ENCODE results near the gene METTL4. TPM values are rescaled to one million over a fixed set of nuclear protein-coding genes. Genes with fewer than 3 reads are reported as not detected.

METTL4 gene
- total and polyA plus RNA-seq, 3 experiments from 2014 or later, result 14.4 to 22.8 (median 21.4) TPM

- no peaks in the 10 kb centered on the region for H3K27me3 ChIP-seq (ENCODE audit: insufficient read depth, low read length, poor library complexity, severe bottlenecking)
- Mint-ChIP-seq H3K4me1 (peaks cover 11 to 21% (median 14%) of the 10 kb centered on the region in 3 donors), H3K27ac (no peak overlapping the region), H3K4me3 (no peak overlapping the region), H3K36me3 (peaks cover 0 to 40% (median 16%) of the 10 kb centered on the region in 3 donors), H3K27me3 (no peaks in the 10 kb centered on the region), H3K9me3 (no peaks in the 10 kb centered on the region)
- POLR2A ChIA-PET, result no interaction called here
- CTCF ChIA-PET, result no interaction called here
- no peaks in the 10 kb centered on the region for H3K4me1 ChIP-seq (ENCODE audit: insufficient read depth, low read length)
- H3K27ac ChIP-seq (ENCODE audit: low read depth, low read length), result no peak overlapping the region
- no peak for DNase-seq
- no peaks in the 10 kb centered on the region for H3K36me3 ChIP-seq (ENCODE audit: insufficient read depth, low read length)
- no peak overlapping the region for H3K4me3 ChIP-seq (ENCODE audit: low read length)
- H3K9me3 ChIP-seq (ENCODE audit: low read length), result no peaks in the 10 kb centered on the region
Measured at GRCh38 chr18:2559249-2559648, 12.1 kb downstream of the METTL4 start.

GRCh38 chr18:2557536-2557935 is 13.8 kb downstream of the METTL4 start:
- no peaks in the 10 kb centered on the region for H3K4me1 ChIP-seq (ENCODE audit: insufficient read depth, low read length)
- peaks cover 11 to 21% (median 14%) of the 10 kb centered on the region in 3 donors for H3K4me1 Mint-ChIP-seq
- peak overlapping the region in 2 of 8 donors; percentile 61 to 76 for H3K27ac Mint-ChIP-seq
- ChIA-PET POLR2A (interaction anchor here (0.5 kb wide), 1 partner anchor 415 kb away, joined by 3 read pairs; no protein-coding TSS in a partner anchor), CTCF (no interaction called here)
- peaks cover 0 to 44% (median 12%) of the 10 kb centered on the region in 3 donors for H3K36me3 Mint-ChIP-seq
- H3K9me3 Mint-ChIP-seq, result no peaks in the 10 kb centered on the region
- no peaks in the 10 kb centered on the region for H3K27me3 ChIP-seq (ENCODE audit: insufficient read depth, low read length, poor library complexity, severe bottlenecking)
- H3K36me3 ChIP-seq (ENCODE audit: insufficient read depth, low read length), result no peaks in the 10 kb centered on the region
- no peak overlapping the region for H3K4me3 Mint-ChIP-seq
- no peaks in the 10 kb centered on the region for H3K9me3 ChIP-seq (ENCODE audit: low read length)
- no peak for DNase-seq
- H3K27me3 Mint-ChIP-seq, result no peaks in the 10 kb centered on the region
- H3K4me3 ChIP-seq (ENCODE audit: low read length), result no peak overlapping the region
- H3K27ac ChIP-seq (ENCODE audit: low read depth, low read length), result no peak overlapping the region

GRCh38 chr18:2555895-2556294 is 15.4 kb downstream of the METTL4 start:
- H3K9me3 Mint-ChIP-seq, result no peaks in the 10 kb centered on the region
- H3K36me3 Mint-ChIP-seq, result peaks cover 0 to 36% (median 16%) of the 10 kb centered on the region in 3 donors
- no peak for DNase-seq
- H3K4me1 Mint-ChIP-seq, result peaks cover 11 to 21% (median 11%) of the 10 kb centered on the region in 3 donors
- CTCF ChIA-PET, result interaction anchor here (1.5 kb wide), 1 partner anchor 8 kb away, joined by 5 read pairs; no protein-coding TSS in a partner anchor
- Histone ChIP-seq H3K36me3 (ENCODE audit: insufficient read depth, low read length) (no peaks in the 10 kb centered on the region), H3K4me1 (ENCODE audit: insufficient read depth, low read length) (no peaks in the 10 kb centered on the region), H3K27ac (ENCODE audit: low read depth, low read length) (no peak overlapping the region), H3K27me3 (ENCODE audit: insufficient read depth, low read length, poor library complexity, severe bottlenecking) (no peaks in the 10 kb centered on the region), H3K9me3 (ENCODE audit: low read length) (no peaks in the 10 kb centered on the region), H3K4me3 (ENCODE audit: low read length) (no peak overlapping the region)
- no peak overlapping the region for H3K4me3 Mint-ChIP-seq
- POLR2A ChIA-PET, result interaction anchor here (0.6 kb wide), 1 partner anchor 81 kb away, joined by 6 read pairs; no protein-coding TSS in a partner anchor
- H3K27me3 Mint-ChIP-seq, result no peaks in the 10 kb centered on the region
- peak overlapping the region in 2 of 8 donors; percentile 72 to 74 for H3K27ac Mint-ChIP-seq

- Histone ChIP-seq H3K27me3 (ENCODE audit: insufficient read depth, low read length, poor library complexity, severe bottlenecking) (no peaks in the 10 kb centered on the region), H3K9me3 (ENCODE audit: low read length) (no peaks in the 10 kb centered on the region), H3K4me3 (ENCODE audit: low read length) (no peak overlapping the region), H3K27ac (ENCODE audit: low read depth, low read length) (no peak overlapping the region), H3K36me3 (ENCODE audit: insufficient read depth, low read length) (no peaks in the 10 kb centered on the region), H3K4me1 (ENCODE audit: insufficient read depth, low read length) (no peaks in the 10 kb centered on the region)
- peaks cover 11 to 17% (median 11%) of the 10 kb centered on the region in 3 donors for H3K4me1 Mint-ChIP-seq
- POLR2A ChIA-PET, result no interaction called here
- no peaks in the 10 kb centered on the region for H3K27me3 Mint-ChIP-seq
- peaks cover 5 to 43% (median 19%) of the 10 kb centered on the region in 3 donors for H3K36me3 Mint-ChIP-seq
- no peaks in the 10 kb centered on the region for H3K9me3 Mint-ChIP-seq
- CTCF ChIA-PET, result no interaction called here
- no peak overlapping the region for H3K4me3 Mint-ChIP-seq
- H3K27ac Mint-ChIP-seq, result peak overlapping the region in 1 of 8 donors; percentile 33
- no peak for DNase-seq
Measured at GRCh38 chr18:2554696-2555095, 16.6 kb downstream of the METTL4 start.

GRCh38 chr18:2551425-2551824 is 19.9 kb downstream of the METTL4 start:
- ChIA-PET CTCF (no interaction called here), POLR2A (no interaction called here)
- H3K4me3 Mint-ChIP-seq, result no peak overlapping the region
- peaks cover 5 to 60% (median 28%) of the 10 kb centered on the region in 3 donors for H3K36me3 Mint-ChIP-seq
- H3K27ac Mint-ChIP-seq, result peak overlapping the region in 2 of 8 donors; percentile 17 to 87
- H3K4me1 ChIP-seq (ENCODE audit: insufficient read depth, low read length), result no peaks in the 10 kb centered on the region
- H3K9me3 Mint-ChIP-seq, result no peaks in the 10 kb centered on the region
- H3K27ac ChIP-seq (ENCODE audit: low read depth, low read length), result no peak overlapping the region
- H3K4me3 ChIP-seq (ENCODE audit: low read length), result no peak overlapping the region
- no peak for DNase-seq
- H3K27me3 ChIP-seq (ENCODE audit: insufficient read depth, low read length, poor library complexity, severe bottlenecking), result no peaks in the 10 kb centered on the region
- H3K36me3 ChIP-seq (ENCODE audit: insufficient read depth, low read length), result no peaks in the 10 kb centered on the region
- H3K27me3 Mint-ChIP-seq, result no peaks in the 10 kb centered on the region
- no peaks in the 10 kb centered on the region for H3K9me3 ChIP-seq (ENCODE audit: low read length)
- peaks cover 8 to 29% (median 18%) of the 10 kb centered on the region in 3 donors for H3K4me1 Mint-ChIP-seq

- Mint-ChIP-seq H3K27ac (peak overlapping the region in 1 of 8 donors; percentile 35), H3K4me3 (no peak overlapping the region), H3K36me3 (peaks cover 5 to 64% (median 24%) of the 10 kb centered on the region in 3 donors), H3K9me3 (no peaks in the 10 kb centered on the region), H3K4me1 (peaks cover 6 to 30% (median 18%) of the 10 kb centered on the region in 3 donors), H3K27me3 (no peaks in the 10 kb centered on the region)
- Histone ChIP-seq H3K36me3 (ENCODE audit: insufficient read depth, low read length) (no peaks in the 10 kb centered on the region), H3K4me3 (ENCODE audit: low read length) (no peak overlapping the region), H3K4me1 (ENCODE audit: insufficient read depth, low read length) (no peaks in the 10 kb centered on the region), H3K27ac (ENCODE audit: low read depth, low read length) (no peak overlapping the region), H3K27me3 (ENCODE audit: insufficient read depth, low read length, poor library complexity, severe bottlenecking) (no peaks in the 10 kb centered on the region), H3K9me3 (ENCODE audit: low read length) (no peaks in the 10 kb centered on the region)
- POLR2A ChIA-PET, result no interaction called here
- CTCF ChIA-PET, result interaction anchor here (1.2 to 1.3 kb wide), 2 partner anchors 13 to 17 kb away, joined by 3 to 5 read pairs; no protein-coding TSS in a partner anchor
- DNase-seq, result no peak
Measured at GRCh38 chr18:2549462-2549861, 21.8 kb downstream of the METTL4 start.

- Histone ChIP-seq H3K27ac (ENCODE audit: low read depth, low read length) (no peak overlapping the region), H3K4me3 (ENCODE audit: low read length) (no peak overlapping the region), H3K36me3 (ENCODE audit: insufficient read depth, low read length) (no peaks in the 10 kb centered on the region), H3K4me1 (ENCODE audit: insufficient read depth, low read length) (no peaks in the 10 kb centered on the region), H3K9me3 (ENCODE audit: low read length) (no peaks in the 10 kb centered on the region), H3K27me3 (ENCODE audit: insufficient read depth, low read length, poor library complexity, severe bottlenecking) (no peaks in the 10 kb centered on the region)
- Mint-ChIP-seq H3K27me3 (no peaks in the 10 kb centered on the region), H3K36me3 (peaks cover 5 to 62% (median 23%) of the 10 kb centered on the region in 3 donors), H3K9me3 (no peaks in the 10 kb centered on the region), H3K27ac (peak overlapping the region in 1 of 8 donors; percentile 31), H3K4me3 (no peak overlapping the region), H3K4me1 (peaks cover 6 to 30% (median 18%) of the 10 kb centered on the region in 3 donors)
- ChIA-PET CTCF (interaction anchor here (0.6 to 1.8 kb wide), 10 partner anchors 9 to 1684 kb away, joined by 3 to 8 read pairs (median 3); partner anchors contain the start of gene SMCHD1), POLR2A (interaction anchor here (0.6 to 0.8 kb wide), 2 partner anchors 108 to 1673 kb away, joined by 3 to 5 read pairs; partner anchors contain the start of gene SMCHD1)
- DNase-seq, result peak in 2 of 5 donors; percentile 16 to 39
Measured at GRCh38 chr18:2547477-2548087, 23.7 kb downstream of the METTL4 start.

GRCh38 chr18:2545155-2545554 is 26.1 kb downstream of the METTL4 start:
- Mint-ChIP-seq H3K4me3 (no peak overlapping the region), H3K9me3 (no peaks in the 10 kb centered on the region), H3K4me1 (peaks cover 8 to 36% (median 22%) of the 10 kb centered on the region in 3 donors), H3K27me3 (no peaks in the 10 kb centered on the region), H3K36me3 (peaks cover 0 to 56% (median 14%) of the 10 kb centered on the region in 3 donors), H3K27ac (no peak overlapping the region)
- H3K36me3 ChIP-seq (ENCODE audit: insufficient read depth, low read length), result no peaks in the 10 kb centered on the region
- no peak overlapping the region for H3K27ac ChIP-seq (ENCODE audit: low read depth, low read length)
- no peaks in the 10 kb centered on the region for H3K9me3 ChIP-seq (ENCODE audit: low read length)
- DNase-seq, result no peak
- CTCF ChIA-PET, result no interaction called here
- POLR2A ChIA-PET, result no interaction called here
- no peaks in the 10 kb centered on the region for H3K27me3 ChIP-seq (ENCODE audit: insufficient read depth, low read length, poor library complexity, severe bottlenecking)
- no peaks in the 10 kb centered on the region for H3K4me1 ChIP-seq (ENCODE audit: insufficient read depth, low read length)
- H3K4me3 ChIP-seq (ENCODE audit: low read length), result no peak overlapping the region

All from CD8-positive, alpha-beta memory T cell (primary cell).